UCSD-AML1 (cell line): ENCODE results near the gene PFKFB2.

Experiments
- DNase-seq: peaks from one replicate; lab custom pipeline; 2025; ENCODE audit not compliant: unreplicated experiment; lab: John Stamatoyannopoulos, UW

PFKFB2 gene

GRCh38 chr1:207052911-207053769 is at the start of gene PFKFB2:
Gene PFKFB2, plus strand, starts transcription at chr1:207053275. Its CDS starts 1,443 bp downstream, at chr1:207054718.
- no peak for DNase-seq

GRCh38 chr1:207004931-207005830 is 47.9 kb upstream of the PFKFB2 start:
- DNase-seq = no peak

GRCh38 chr1:207006083-207006482 is 47.0 kb upstream of the PFKFB2 start:
- no peak for DNase-seq

- DNase-seq = no peak
Observed at GRCh38 chr1:207006914-207007313, 46.2 kb upstream of the PFKFB2 start.

- DNase-seq = no peak
Observed at GRCh38 chr1:207007352-207008033, 45.6 kb upstream of the PFKFB2 start.

GRCh38 chr1:207009182-207009850 is 43.8 kb upstream of the PFKFB2 start:
- DNase-seq = no peak

GRCh38 chr1:207009945-207010344 is 43.1 kb upstream of the PFKFB2 start:
- no peak for DNase-seq

GRCh38 chr1:207010726-207011125 is 42.3 kb upstream of the PFKFB2 start:
- DNase-seq = no peak

GRCh38 chr1:207013321-207014085 is 39.6 kb upstream of the PFKFB2 start:
- DNase-seq = no peak

- no peak for DNase-seq
Observed at GRCh38 chr1:207014728-207015127, 38.3 kb upstream of the PFKFB2 start.

- no peak for DNase-seq
Observed at GRCh38 chr1:207015791-207016190, 37.3 kb upstream of the PFKFB2 start.

GRCh38 chr1:207017615-207018559 is 35.2 kb upstream of the PFKFB2 start:
- no peak for DNase-seq

GRCh38 chr1:207018707-207019106 is 34.4 kb upstream of the PFKFB2 start:
- no peak for DNase-seq

GRCh38 chr1:207019161-207019560 is 33.9 kb upstream of the PFKFB2 start:
- DNase-seq = no peak

GRCh38 chr1:207019661-207020060 is 33.4 kb upstream of the PFKFB2 start:
- no peak for DNase-seq

GRCh38 chr1:207020065-207020708 is 32.9 kb upstream of the PFKFB2 start:
- DNase-seq = no peak

GRCh38 chr1:207020709-207021107 is 32.4 kb upstream of the PFKFB2 start:
- peak; percentile 72 for DNase-seq

- peak; percentile 68 for DNase-seq
Observed at GRCh38 chr1:207021139-207021861, 31.8 kb upstream of the PFKFB2 start.
